ENCODE measurements around the gene UBE2QL1. TPM values are rescaled to one million over a fixed set of nuclear protein-coding genes. Genes with fewer than 3 reads are reported as not detected.

The UBE2QL1 gene
- total RNA-seq, 1 donor: not detected

GRCh38 chr5:6517510-6517909 is 68.9 kb downstream of the UBE2QL1 start:
- no peak overlapping the region for H3K4me3 ChIP-seq (ENCODE audit: low read depth, low read length)
- no peak for TF ChIP-seq CTCF (IDR thresholded peaks at IDR 0.05; ENCODE audit: insufficient read depth, low read depth, low read length)
- DNase-seq (ENCODE audit: low read depth): no peak

GRCh38 chr5:6518298-6519057 is 69.8 kb downstream of the UBE2QL1 start:
- no peak for DNase-seq (ENCODE audit: low read depth)
- TF ChIP-seq CTCF (IDR thresholded peaks at IDR 0.05; ENCODE audit: insufficient read depth, low read depth, low read length): no peak
- no peak overlapping the region for H3K4me3 ChIP-seq (ENCODE audit: low read depth, low read length)

- TF ChIP-seq CTCF (IDR thresholded peaks at IDR 0.05; ENCODE audit: insufficient read depth, low read depth, low read length): no peak
- no peak for DNase-seq (ENCODE audit: low read depth)
- H3K4me3 ChIP-seq (ENCODE audit: low read depth, low read length): no peak overlapping the region
These were observed 71.5 kb downstream of the UBE2QL1 start for GRCh38 chr5:6520201-6520600.

GRCh38 chr5:6522331-6522730 is 73.7 kb downstream of the UBE2QL1 start:
- TF ChIP-seq CTCF (IDR thresholded peaks at IDR 0.05; ENCODE audit: insufficient read depth, low read depth, low read length): no peak
- H3K4me3 ChIP-seq (ENCODE audit: low read depth, low read length): no peak overlapping the region
- no peak for DNase-seq (ENCODE audit: low read depth)

- H3K4me3 ChIP-seq (ENCODE audit: low read depth, low read length): no peak overlapping the region
- TF ChIP-seq CTCF (IDR thresholded peaks at IDR 0.05; ENCODE audit: insufficient read depth, low read depth, low read length): no peak
- DNase-seq (ENCODE audit: low read depth): no peak
These were observed 74.3 kb downstream of the UBE2QL1 start for GRCh38 chr5:6522923-6523322.

- TF ChIP-seq CTCF (IDR thresholded peaks at IDR 0.05; ENCODE audit: insufficient read depth, low read depth, low read length): no peak
- DNase-seq (ENCODE audit: low read depth): no peak
- no peak overlapping the region for H3K4me3 ChIP-seq (ENCODE audit: low read depth, low read length)
These were observed 76.8 kb downstream of the UBE2QL1 start for GRCh38 chr5:6525422-6525821.

- DNase-seq (ENCODE audit: low read depth): peak; percentile 10
- H3K4me3 ChIP-seq (ENCODE audit: low read depth, low read length): no peak overlapping the region
- peak; percentile 18 for TF ChIP-seq CTCF (IDR thresholded peaks at IDR 0.05; ENCODE audit: insufficient read depth, low read depth, low read length)
These were observed 77.3 kb downstream of the UBE2QL1 start for GRCh38 chr5:6525910-6526309.

Measured in fibroblast of villous mesenchyme (primary cell).